ENCODE measurements around the gene ZBTB14. TPM values are rescaled to one million over a fixed set of nuclear protein-coding genes. Genes with fewer than 3 reads are reported as not detected.

Gene ZBTB14
- 9.4 TPM for total RNA-seq

GRCh38 chr18:5295231-5295920 lies at the start of gene ZBTB14:
Gene ZBTB14 (minus strand): TSS chr18:5295726. CDS start chr18:5293246, 2,480 bp downstream.
- DNase-seq = peak; percentile 73

- no peak for DNase-seq
Observed at GRCh38 chr18:5339202-5339834, 43.8 kb upstream of the ZBTB14 start.

GRCh38 chr18:5334456-5335075 lies 39.0 kb upstream of the ZBTB14 start:
- DNase-seq = no peak

- no peak for DNase-seq
Observed at GRCh38 chr18:5318061-5318700, 22.7 kb upstream of the ZBTB14 start.

- no peak for DNase-seq
Observed at GRCh38 chr18:5317186-5317585, 21.7 kb upstream of the ZBTB14 start.

GRCh38 chr18:5315838-5316237 lies 20.3 kb upstream of the ZBTB14 start:
- DNase-seq = no peak

- peak; percentile 37 for DNase-seq
Observed at GRCh38 chr18:5311301-5311989, 15.9 kb upstream of the ZBTB14 start.

- DNase-seq = no peak
Observed at GRCh38 chr18:5309888-5310470, 14.5 kb upstream of the ZBTB14 start.

- DNase-seq = no peak
Observed at GRCh38 chr18:5305835-5306234, 10.3 kb upstream of the ZBTB14 start.

GRCh38 chr18:5304232-5304631 lies 8.7 kb upstream of the ZBTB14 start:
- DNase-seq = no peak

- DNase-seq = no peak
Observed at GRCh38 chr18:5303636-5304035, 8.1 kb upstream of the ZBTB14 start.

- DNase-seq = no peak
Observed at GRCh38 chr18:5302606-5303005, 7.1 kb upstream of the ZBTB14 start.

GRCh38 chr18:5300476-5301010 lies 5.0 kb upstream of the ZBTB14 start:
- no peak for DNase-seq

- DNase-seq = no peak
Observed at GRCh38 chr18:5298156-5298852, 2.8 kb upstream of the ZBTB14 start.

GRCh38 chr18:5297597-5297996 lies 2.1 kb upstream of the ZBTB14 start:
- no peak for DNase-seq

- peak; percentile 83 for DNase-seq
Observed at GRCh38 chr18:5296706-5297320, 1.3 kb upstream of the ZBTB14 start.

- DNase-seq = peak; percentile 97
Observed at GRCh38 chr18:5295981-5296705, 617 bp upstream of the ZBTB14 start.

- peak; percentile 73 for DNase-seq
Observed at GRCh38 chr18:5294457-5295230, 882 bp downstream of the ZBTB14 start.

GRCh38 chr18:5294113-5294456 lies 1.4 kb downstream of the ZBTB14 start:
- no peak for DNase-seq

Data from skin of body (tissue), 2 donors.